ENCODE data around the gene SAP30BP. TPM values are rescaled to one million over a fixed set of nuclear protein-coding genes. Genes with fewer than 3 reads are reported as not detected.
"Not testable (repeated sequence)": the region's sequence is repeated elsewhere in the genome, so short reads cannot be mapped to it uniquely, and the experiment has no call there.

The SAP30BP gene
- total RNA-seq, 1 experiment from 2014 or later: 126 TPM

DNA sequence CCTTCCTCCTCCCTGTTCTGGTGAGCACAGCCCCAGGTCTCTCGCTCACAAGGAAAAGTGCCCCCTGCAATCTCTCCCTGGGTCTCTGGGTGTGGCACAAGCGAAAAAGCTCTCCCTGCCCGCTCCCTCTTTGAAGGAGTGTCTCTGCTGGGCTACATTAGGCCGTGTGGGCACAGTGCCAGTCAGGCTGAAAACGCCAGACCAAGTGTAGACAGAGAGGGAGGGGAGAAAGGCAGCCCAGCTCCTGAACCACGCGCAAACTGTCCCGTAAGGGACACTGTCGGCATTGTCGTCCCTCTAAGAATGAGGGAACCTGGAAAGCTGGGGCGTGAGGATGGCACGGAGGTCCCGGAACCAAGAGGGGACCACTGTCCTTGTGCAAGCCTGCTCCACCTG lies 30.0 kb upstream of the SAP30BP start:
- no peaks in the 10 kb centered on the region for H3K27me3 Mint-ChIP-seq (ENCODE audit: insufficient read depth, unreplicated experiment)
- no peak for DNase-seq
- Histone ChIP-seq H3K4me3 (ENCODE audit: low read depth, low read length) (no peak overlapping the region), H3K27me3 (replicated peaks; ENCODE audit: control insufficient read depth, insufficient read depth, low read length) (no peaks in the 10 kb centered on the region), H3K4me1 (peaks cover 34% of the 10 kb centered on the region), H3K36me3 (ENCODE audit: control insufficient read depth, insufficient read depth, low read length) (peaks cover 1% of the 10 kb centered on the region), H3K9me3 (no peaks in the 10 kb centered on the region)
- intact Hi-C loops (cut with micrococcal nuclease; ENCODE audit: unreplicated experiment): no loop called here
- no peak overlapping the region for H3K4me3 Mint-ChIP-seq (ENCODE audit: unreplicated experiment)
- H3K36me3 Mint-ChIP-seq (ENCODE audit: insufficient read depth, unreplicated experiment): peaks cover 29% of the 10 kb centered on the region
- no peaks in the 10 kb centered on the region for H3K9me3 Mint-ChIP-seq (ENCODE audit: unreplicated experiment)
- peaks cover 9% of the 10 kb centered on the region for H3K4me1 Mint-ChIP-seq (ENCODE audit: low read depth, unreplicated experiment)
- ChIA-PET POLR2A (no interaction called here), CTCF (interaction anchor here (1.1 to 1.9 kb wide), 3 partner anchors 9 to 111 kb away, joined by 3 to 5 read pairs (median 5); a partner anchor contains a TSS)
- H3K27ac Mint-ChIP-seq (ENCODE audit: unreplicated experiment): no peak overlapping the region
- TF ChIP-seq, protein P1, sequence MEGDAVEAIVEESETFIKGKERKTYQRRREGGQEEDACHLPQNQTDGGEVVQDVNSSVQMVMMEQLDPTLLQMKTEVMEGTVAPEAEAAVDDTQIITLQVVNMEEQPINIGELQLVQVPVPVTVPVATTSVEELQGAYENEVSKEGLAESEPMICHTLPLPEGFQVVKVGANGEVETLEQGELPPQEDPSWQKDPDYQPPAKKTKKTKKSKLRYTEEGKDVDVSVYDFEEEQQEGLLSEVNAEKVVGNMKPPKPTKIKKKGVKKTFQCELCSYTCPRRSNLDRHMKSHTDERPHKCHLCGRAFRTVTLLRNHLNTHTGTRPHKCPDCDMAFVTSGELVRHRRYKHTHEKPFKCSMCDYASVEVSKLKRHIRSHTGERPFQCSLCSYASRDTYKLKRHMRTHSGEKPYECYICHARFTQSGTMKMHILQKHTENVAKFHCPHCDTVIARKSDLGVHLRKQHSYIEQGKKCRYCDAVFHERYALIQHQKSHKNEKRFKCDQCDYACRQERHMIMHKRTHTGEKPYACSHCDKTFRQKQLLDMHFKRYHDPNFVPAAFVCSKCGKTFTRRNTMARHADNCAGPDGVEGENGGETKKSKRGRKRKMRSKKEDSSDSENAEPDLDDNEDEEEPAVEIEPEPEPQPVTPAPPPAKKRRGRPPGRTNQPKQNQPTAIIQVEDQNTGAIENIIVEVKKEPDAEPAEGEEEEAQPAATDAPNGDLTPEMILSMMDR (IDR thresholded peaks at IDR 0.05; ENCODE audit: insufficient read depth in 1 of 2, low read depth in 1 of 2, low read length in 1 of 2, severe bottlenecking in 1 of 2, unreplicated experiment in 1 of 2): no peak
- BruUV-seq (replicated peaks): no TSS peak

DNA sequence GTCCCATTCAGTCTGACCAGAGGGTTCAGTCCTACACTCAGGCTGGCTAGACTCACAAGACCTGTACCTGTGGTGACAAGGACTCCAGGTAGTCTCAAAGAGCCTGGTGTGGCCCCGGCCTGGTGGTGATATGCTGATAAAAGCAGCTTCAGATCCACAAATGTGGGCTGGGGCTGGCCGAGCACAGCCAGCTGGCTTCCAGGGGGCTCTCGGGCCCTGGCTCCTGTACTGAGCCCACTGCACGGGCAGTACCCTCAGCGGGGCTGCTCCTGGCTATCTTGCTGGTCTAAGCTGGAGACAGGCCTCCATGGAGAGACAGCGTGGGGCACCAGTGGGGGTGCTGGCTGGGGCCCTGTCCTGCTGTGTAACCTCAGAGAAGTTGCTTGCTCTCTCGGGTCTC lies 29.6 kb upstream of the SAP30BP start:
- Mint-ChIP-seq H3K9me3 (ENCODE audit: unreplicated experiment) (no peaks in the 10 kb centered on the region), H3K27me3 (ENCODE audit: insufficient read depth, unreplicated experiment) (no peaks in the 10 kb centered on the region), H3K4me1 (ENCODE audit: low read depth, unreplicated experiment) (peaks cover 9% of the 10 kb centered on the region), H3K27ac (ENCODE audit: unreplicated experiment) (no peak overlapping the region), H3K36me3 (ENCODE audit: insufficient read depth, unreplicated experiment) (peaks cover 29% of the 10 kb centered on the region), H3K4me3 (ENCODE audit: unreplicated experiment) (no peak overlapping the region)
- H3K9me3 ChIP-seq: no peaks in the 10 kb centered on the region
- POLR2A ChIA-PET: no interaction called here
- no peak for DNase-seq
- CTCF ChIA-PET: interaction anchor here (0.6 to 1.9 kb wide), 5 partner anchors 9 to 113 kb away, joined by 3 to 5 read pairs (median 4); partner anchors contain the start of gene ITGB4
- intact Hi-C loops (cut with micrococcal nuclease; ENCODE audit: unreplicated experiment): no loop called here
- no peak overlapping the region for H3K4me3 ChIP-seq (ENCODE audit: low read depth, low read length)
- H3K36me3 ChIP-seq (ENCODE audit: control insufficient read depth, insufficient read depth, low read length): peaks cover 1% of the 10 kb centered on the region
- H3K27me3 ChIP-seq (replicated peaks; ENCODE audit: control insufficient read depth, insufficient read depth, low read length): no peaks in the 10 kb centered on the region
- H3K4me1 ChIP-seq: peaks cover 38% of the 10 kb centered on the region
- BruUV-seq (replicated peaks): no TSS peak
- TF ChIP-seq, protein P1 (IDR thresholded peaks at IDR 0.05; ENCODE audit: insufficient read depth in 1 of 2, low read depth in 1 of 2, low read length in 1 of 2, severe bottlenecking in 1 of 2, unreplicated experiment in 1 of 2): no peak

- peaks cover 29% of the 10 kb centered on the region for H3K36me3 Mint-ChIP-seq (ENCODE audit: insufficient read depth, unreplicated experiment)
- H3K36me3 ChIP-seq (ENCODE audit: control insufficient read depth, insufficient read depth, low read length); H3K4me3 ChIP-seq (ENCODE audit: low read depth, low read length); BruUV-seq (replicated peaks); DNase-seq; intact Hi-C loops (cut with micrococcal nuclease; ENCODE audit: unreplicated experiment); H3K4me3 Mint-ChIP-seq (ENCODE audit: unreplicated experiment); H3K4me1 Mint-ChIP-seq (ENCODE audit: low read depth, unreplicated experiment); H3K27me3 ChIP-seq (replicated peaks; ENCODE audit: control insufficient read depth, insufficient read depth, low read length); H3K9me3 Mint-ChIP-seq (ENCODE audit: unreplicated experiment); H3K27ac Mint-ChIP-seq (ENCODE audit: unreplicated experiment); POLR2A ChIA-PET; H3K27me3 Mint-ChIP-seq (ENCODE audit: insufficient read depth, unreplicated experiment); H3K9me3 ChIP-seq: not testable (repeated sequence)
- peaks cover 40% of the 10 kb centered on the region for H3K4me1 ChIP-seq
- CTCF ChIA-PET: interaction anchor here (0.6 to 1.8 kb wide), 4 partner anchors 8 to 112 kb away, joined by 3 to 5 read pairs (median 4); partner anchors contain the start of gene ITGB4
Measured at GRCh38 chr17:75638039-75638438, 29.1 kb upstream of the SAP30BP start.

Measured in Caco-2 (cell line).